GM19324 (cell line): Measurements from ENCODE around the gene PKDREJ.

ENCODE experiments used
- ATAC-seq: cut with Tn5 transposase; IDR thresholded peaks from one replicate; pipeline ENCODE4 v1.9.1; 2021; ENCODE audit warnings: mild to moderate bottlenecking, moderate library complexity; ENCODE audit not compliant: unreplicated experiment, low FRiP score

Gene PKDREJ

GRCh38 chr22:46240073-46240472 lies 23.1 kb downstream of the PKDREJ start:
- no peak for ATAC-seq

GRCh38 chr22:46239261-46240048 lies 23.7 kb downstream of the PKDREJ start:
- no peak for ATAC-seq

- ATAC-seq: no peak
Observed at GRCh38 chr22:46238541-46238940, 24.6 kb downstream of the PKDREJ start.

- ATAC-seq: no peak
Observed at GRCh38 chr22:46237453-46238124, 25.6 kb downstream of the PKDREJ start.

GRCh38 chr22:46234969-46235368 lies 28.2 kb downstream of the PKDREJ start:
- ATAC-seq: no peak

- ATAC-seq: no peak
Observed at GRCh38 chr22:46233231-46233630, 29.9 kb downstream of the PKDREJ start.

- no peak for ATAC-seq
Observed at GRCh38 chr22:46230262-46230901, 32.8 kb downstream of the PKDREJ start.

GRCh38 chr22:46229701-46230100 lies 33.4 kb downstream of the PKDREJ start:
- ATAC-seq: no peak

- no peak for ATAC-seq
Observed at GRCh38 chr22:46226577-46226976, 36.6 kb downstream of the PKDREJ start.

- no peak for ATAC-seq
Observed at GRCh38 chr22:46225631-46226030, 37.5 kb downstream of the PKDREJ start.

GRCh38 chr22:46224898-46225290 lies 38.2 kb downstream of the PKDREJ start:
- no peak for ATAC-seq

- ATAC-seq: no peak
Observed at GRCh38 chr22:46224044-46224897, 38.9 kb downstream of the PKDREJ start.

- ATAC-seq: no peak
Observed at GRCh38 chr22:46220921-46221320, 42.2 kb downstream of the PKDREJ start.

GRCh38 chr22:46219636-46220035 lies 43.5 kb downstream of the PKDREJ start:
- ATAC-seq: no peak

- no peak for ATAC-seq
Observed at GRCh38 chr22:46214616-46215015, 48.5 kb downstream of the PKDREJ start.

GRCh38 chr22:46214149-46214548 lies 49.0 kb downstream of the PKDREJ start:
- ATAC-seq: no peak

GRCh38 chr22:46213052-46213451 lies 50.1 kb downstream of the PKDREJ start:
- no peak for ATAC-seq

- ATAC-seq: no peak
Observed at GRCh38 chr22:46212195-46212594, 50.9 kb downstream of the PKDREJ start.

- ATAC-seq: no peak
Observed at GRCh38 chr22:46209262-46209661, 53.9 kb downstream of the PKDREJ start.
